ENCODE data around the gene ZCCHC24. TPM values are rescaled to one million over a fixed set of nuclear protein-coding genes. Genes with fewer than 3 reads are reported as not detected.

The ZCCHC24 gene
- total and polyA plus RNA-seq, 2 experiments from 2014 or later = 58.0 to 65.4 TPM

DNA sequence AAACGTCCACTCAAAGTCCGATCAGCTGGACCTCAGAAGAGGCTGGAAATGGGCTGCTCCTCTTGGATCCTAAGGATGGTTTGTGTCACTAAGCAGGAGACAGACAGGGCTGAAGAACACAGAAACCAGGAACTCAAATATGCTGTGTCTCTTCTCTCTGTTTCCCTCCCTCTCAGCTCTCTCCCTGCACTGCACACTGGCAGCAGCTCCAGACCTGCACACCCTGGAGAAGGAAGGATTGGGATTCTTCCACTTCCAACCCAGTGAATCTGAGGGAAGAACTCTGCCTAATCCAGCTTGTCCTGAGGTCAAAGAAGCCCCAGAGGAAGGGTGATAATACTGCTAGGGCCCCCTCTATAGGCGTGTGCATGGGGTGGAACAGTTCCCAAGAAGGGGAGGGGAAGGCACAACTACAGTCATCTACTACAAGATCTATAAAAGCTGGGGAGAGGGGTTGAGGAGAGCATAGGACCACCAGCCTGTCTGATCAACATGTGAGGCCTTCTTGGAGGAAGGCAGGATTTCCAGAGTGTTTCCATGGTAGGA lies 22.7 kb upstream of the ZCCHC24 start:
- Histone ChIP-seq H3K4me3 (no peak overlapping the region), H3K4me1 (ENCODE audit: low read depth) (no peaks in the 10 kb centered on the region), H3K27me3 (no peaks in the 10 kb centered on the region), H3K9me3 (ENCODE audit: low read depth) (no peaks in the 10 kb centered on the region), H3K27ac (no peak overlapping the region), H3K36me3 (no peaks in the 10 kb centered on the region)
- TF ChIP-seq, protein P1, sequence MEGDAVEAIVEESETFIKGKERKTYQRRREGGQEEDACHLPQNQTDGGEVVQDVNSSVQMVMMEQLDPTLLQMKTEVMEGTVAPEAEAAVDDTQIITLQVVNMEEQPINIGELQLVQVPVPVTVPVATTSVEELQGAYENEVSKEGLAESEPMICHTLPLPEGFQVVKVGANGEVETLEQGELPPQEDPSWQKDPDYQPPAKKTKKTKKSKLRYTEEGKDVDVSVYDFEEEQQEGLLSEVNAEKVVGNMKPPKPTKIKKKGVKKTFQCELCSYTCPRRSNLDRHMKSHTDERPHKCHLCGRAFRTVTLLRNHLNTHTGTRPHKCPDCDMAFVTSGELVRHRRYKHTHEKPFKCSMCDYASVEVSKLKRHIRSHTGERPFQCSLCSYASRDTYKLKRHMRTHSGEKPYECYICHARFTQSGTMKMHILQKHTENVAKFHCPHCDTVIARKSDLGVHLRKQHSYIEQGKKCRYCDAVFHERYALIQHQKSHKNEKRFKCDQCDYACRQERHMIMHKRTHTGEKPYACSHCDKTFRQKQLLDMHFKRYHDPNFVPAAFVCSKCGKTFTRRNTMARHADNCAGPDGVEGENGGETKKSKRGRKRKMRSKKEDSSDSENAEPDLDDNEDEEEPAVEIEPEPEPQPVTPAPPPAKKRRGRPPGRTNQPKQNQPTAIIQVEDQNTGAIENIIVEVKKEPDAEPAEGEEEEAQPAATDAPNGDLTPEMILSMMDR (IDR thresholded peaks at IDR 0.05; ENCODE audit: low read depth, low read length) = no peak
- no peak for DNase-seq (ENCODE audit: low read depth in 1 of 2, low spot score in 1 of 2)

GRCh38 chr10:79465341-79465740 lies 19.9 kb upstream of the ZCCHC24 start:
- Histone ChIP-seq H3K4me3 (no peak overlapping the region), H3K4me1 (ENCODE audit: low read depth) (no peaks in the 10 kb centered on the region), H3K27ac (no peak overlapping the region), H3K27me3 (no peaks in the 10 kb centered on the region), H3K9me3 (ENCODE audit: low read depth) (no peaks in the 10 kb centered on the region), H3K36me3 (no peaks in the 10 kb centered on the region)
- DNase-seq (ENCODE audit: low read depth in 1 of 2, low spot score in 1 of 2) = no peak
- TF ChIP-seq, protein P1 (IDR thresholded peaks at IDR 0.05; ENCODE audit: low read depth, low read length) = no peak

GRCh38 chr10:79463578-79464496 lies 18.4 kb upstream of the ZCCHC24 start:
- H3K27me3 ChIP-seq = no peaks in the 10 kb centered on the region
- no peaks in the 10 kb centered on the region for H3K9me3 ChIP-seq (ENCODE audit: low read depth)
- no peak overlapping the region for H3K4me3 ChIP-seq
- H3K36me3 ChIP-seq = no peaks in the 10 kb centered on the region
- TF ChIP-seq, protein P1 (IDR thresholded peaks at IDR 0.05; ENCODE audit: low read depth, low read length) = no peak
- DNase-seq (ENCODE audit: low read depth in 1 of 2, low spot score in 1 of 2) = peak in 1 of 2 donors; percentile 79
- H3K4me1 ChIP-seq (ENCODE audit: low read depth) = no peaks in the 10 kb centered on the region
- H3K27ac ChIP-seq = no peak overlapping the region

GRCh38 chr10:79460687-79461086 lies 15.3 kb upstream of the ZCCHC24 start:
- TF ChIP-seq, protein P1 (IDR thresholded peaks at IDR 0.05; ENCODE audit: low read depth, low read length) = no peak
- no peaks in the 10 kb centered on the region for H3K4me1 ChIP-seq (ENCODE audit: low read depth)
- no peaks in the 10 kb centered on the region for H3K9me3 ChIP-seq (ENCODE audit: low read depth)
- H3K36me3 ChIP-seq = no peaks in the 10 kb centered on the region
- H3K27ac ChIP-seq = no peak overlapping the region
- H3K27me3 ChIP-seq = no peaks in the 10 kb centered on the region
- H3K4me3 ChIP-seq = no peak overlapping the region
- no peak for DNase-seq (ENCODE audit: low read depth in 1 of 2, low spot score in 1 of 2)

DNA sequence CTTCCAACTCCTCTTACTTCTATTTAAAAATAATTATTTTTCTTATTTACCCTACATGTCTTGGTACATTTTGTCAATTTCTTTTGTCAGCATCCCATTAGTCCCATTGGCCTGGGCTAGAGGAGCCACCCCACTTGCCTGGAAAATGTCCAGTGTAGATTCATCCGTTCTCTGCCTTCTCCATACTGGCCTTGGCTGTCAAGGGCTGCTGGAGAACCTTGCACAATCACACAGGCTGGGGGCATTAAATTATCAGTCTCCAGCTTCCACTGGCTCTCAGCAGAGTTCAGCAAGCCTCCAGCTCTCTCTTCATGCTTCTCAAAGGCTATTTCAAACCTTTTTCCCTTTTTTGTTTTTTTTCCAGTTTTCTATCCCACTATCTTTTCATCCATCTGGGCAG lies 13.8 kb upstream of the ZCCHC24 start:
- TF ChIP-seq, protein P1 (IDR thresholded peaks at IDR 0.05; ENCODE audit: low read depth, low read length) = no peak
- H3K4me3 ChIP-seq = no peak overlapping the region
- H3K27ac ChIP-seq = no peak overlapping the region

More for the DNA sequence above, 13.8 kb upstream of the ZCCHC24 start:
- peak in 1 of 2 donors; percentile 71 for DNase-seq (ENCODE audit: low read depth in 1 of 2, low spot score in 1 of 2)
- Histone ChIP-seq H3K36me3 (no peaks in the 10 kb centered on the region), H3K27me3 (no peaks in the 10 kb centered on the region), H3K4me1 (ENCODE audit: low read depth) (no peaks in the 10 kb centered on the region), H3K9me3 (ENCODE audit: low read depth) (no peaks in the 10 kb centered on the region)

Data from cardiac muscle cell (in vitro differentiated cells and primary cell).